SK-N-MC (cell line): Measurements from ENCODE around the gene OR8S1.

Experiments
- EZH2 ChIP-seq: fragments of 200-600 bp; sonication (generic); IDR thresholded peaks from one replicate; pipeline ENCODE4 v1.6.1; 2017; ENCODE audit warnings: antibody characterized with exemption
- POLR2AphosphoS5 ChIP-seq: IDR thresholded peaks from 2 replicates; pipeline ENCODE4 v1.6.1; 2012; ENCODE audit warnings: mild to moderate bottlenecking, low read depth, low read length, borderline replicate concordance

DNA sequence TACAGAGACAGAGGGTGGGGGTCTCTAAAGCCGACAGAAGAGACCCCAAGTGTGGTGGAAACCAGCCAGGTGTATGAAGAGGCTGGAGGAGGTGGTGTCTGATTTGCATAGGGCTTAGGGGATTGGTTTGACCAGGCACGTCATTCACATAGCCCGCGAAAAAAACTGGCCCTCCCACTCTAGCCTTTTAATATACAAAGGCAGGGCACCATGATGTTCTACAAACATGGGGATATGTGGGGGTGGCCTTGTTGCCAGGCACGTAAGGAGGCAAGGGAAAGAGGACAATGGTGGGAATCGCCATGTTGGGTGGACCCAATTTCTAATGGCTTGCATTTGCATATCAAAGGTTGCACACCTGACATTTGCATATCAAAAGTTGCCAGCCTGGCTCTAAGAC, 31.2 kb downstream of the OR8S1 start:
- TF ChIP-seq POLR2AphosphoS5 (no peak), EZH2 (no peak)
